ENCODE results near the gene LYSMD3.

Gene LYSMD3

GRCh38 chr5:90479611-90480385 lies 49.6 kb downstream of the LYSMD3 start:
- no peak for TF ChIP-seq CTCF (IDR thresholded peaks at IDR 0.05)

DNA sequence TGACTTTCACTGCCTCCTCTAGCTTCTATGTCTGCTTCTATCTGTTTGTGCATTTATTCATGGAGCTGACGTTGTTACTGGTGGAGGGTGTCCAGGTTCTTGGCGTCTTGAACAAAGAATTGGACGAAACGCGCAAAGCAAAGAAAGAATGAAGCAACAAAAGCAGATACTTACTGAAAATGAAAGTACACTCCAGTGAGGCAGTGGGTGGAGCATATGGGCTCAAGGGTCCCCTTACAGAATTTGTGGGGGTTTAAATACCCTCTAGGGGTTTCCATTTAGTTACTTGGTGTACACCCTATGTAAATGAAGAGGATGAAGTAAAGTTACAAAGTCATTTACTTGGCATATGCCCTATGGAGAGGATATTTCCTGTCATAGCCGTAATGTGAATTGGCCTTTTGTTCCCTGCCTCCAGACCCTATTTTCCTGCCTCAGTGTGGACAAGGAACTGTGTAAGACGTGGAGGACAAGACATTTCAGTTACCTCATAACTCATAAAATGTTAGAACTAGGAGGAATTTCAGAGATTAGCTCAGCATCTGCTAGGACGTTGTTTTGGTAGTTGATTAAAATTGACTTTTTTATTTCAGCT lies 51.7 kb downstream of the LYSMD3 start:
- no peak for TF ChIP-seq CTCF (IDR thresholded peaks at IDR 0.05)

DNA sequence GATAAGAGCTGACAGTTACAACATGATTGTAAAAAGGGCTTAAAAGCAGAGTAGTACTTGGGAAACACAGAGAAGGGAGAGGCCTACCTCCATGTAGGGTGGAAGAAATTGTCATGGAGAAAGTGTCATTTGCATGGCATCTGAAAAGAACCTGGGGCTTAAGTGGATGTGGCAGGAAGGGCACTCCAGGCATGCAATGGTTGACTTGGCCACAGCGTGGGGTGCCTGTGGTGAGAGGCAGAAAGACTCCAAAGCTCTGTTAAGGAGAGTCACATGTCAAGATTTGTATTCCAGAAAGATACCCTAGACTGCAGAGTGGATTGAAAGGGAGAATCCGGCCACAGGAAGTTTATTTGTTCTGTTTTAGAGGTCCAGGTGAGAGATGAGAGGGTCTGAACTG lies 52.3 kb downstream of the LYSMD3 start:
- TF ChIP-seq CTCF (IDR thresholded peaks at IDR 0.05): no peak

GRCh38 chr5:90476391-90476790 lies 53.0 kb downstream of the LYSMD3 start:
- no peak for TF ChIP-seq CTCF (IDR thresholded peaks at IDR 0.05)

DNA sequence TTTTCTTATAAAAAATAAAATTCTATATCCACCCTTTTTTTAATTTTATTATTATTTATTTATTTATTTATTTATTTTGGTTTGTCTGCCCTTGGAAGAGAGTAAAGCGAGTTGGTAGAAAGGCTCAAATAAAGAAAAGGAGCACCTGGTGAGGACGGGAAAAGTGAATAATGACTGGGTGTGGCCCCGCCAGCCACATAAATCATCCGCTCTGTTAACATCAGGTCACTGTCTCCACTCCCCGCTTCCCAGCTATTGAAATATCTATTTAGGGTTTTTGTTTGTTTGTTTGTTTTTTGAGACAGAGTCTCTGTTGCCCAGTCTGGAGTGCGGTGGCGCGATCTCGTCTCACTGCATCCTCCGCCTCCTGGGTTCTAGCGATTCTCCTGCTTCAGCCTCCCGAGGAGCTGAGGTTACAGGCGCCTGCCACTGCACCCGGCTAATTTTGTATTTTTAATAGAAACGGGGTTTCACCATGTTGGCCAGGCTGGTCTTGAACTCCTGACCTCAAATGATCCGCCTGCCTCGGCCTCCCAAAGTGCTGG lies 53.9 kb downstream of the LYSMD3 start:
- no peak for TF ChIP-seq CTCF (IDR thresholded peaks at IDR 0.05)

DNA sequence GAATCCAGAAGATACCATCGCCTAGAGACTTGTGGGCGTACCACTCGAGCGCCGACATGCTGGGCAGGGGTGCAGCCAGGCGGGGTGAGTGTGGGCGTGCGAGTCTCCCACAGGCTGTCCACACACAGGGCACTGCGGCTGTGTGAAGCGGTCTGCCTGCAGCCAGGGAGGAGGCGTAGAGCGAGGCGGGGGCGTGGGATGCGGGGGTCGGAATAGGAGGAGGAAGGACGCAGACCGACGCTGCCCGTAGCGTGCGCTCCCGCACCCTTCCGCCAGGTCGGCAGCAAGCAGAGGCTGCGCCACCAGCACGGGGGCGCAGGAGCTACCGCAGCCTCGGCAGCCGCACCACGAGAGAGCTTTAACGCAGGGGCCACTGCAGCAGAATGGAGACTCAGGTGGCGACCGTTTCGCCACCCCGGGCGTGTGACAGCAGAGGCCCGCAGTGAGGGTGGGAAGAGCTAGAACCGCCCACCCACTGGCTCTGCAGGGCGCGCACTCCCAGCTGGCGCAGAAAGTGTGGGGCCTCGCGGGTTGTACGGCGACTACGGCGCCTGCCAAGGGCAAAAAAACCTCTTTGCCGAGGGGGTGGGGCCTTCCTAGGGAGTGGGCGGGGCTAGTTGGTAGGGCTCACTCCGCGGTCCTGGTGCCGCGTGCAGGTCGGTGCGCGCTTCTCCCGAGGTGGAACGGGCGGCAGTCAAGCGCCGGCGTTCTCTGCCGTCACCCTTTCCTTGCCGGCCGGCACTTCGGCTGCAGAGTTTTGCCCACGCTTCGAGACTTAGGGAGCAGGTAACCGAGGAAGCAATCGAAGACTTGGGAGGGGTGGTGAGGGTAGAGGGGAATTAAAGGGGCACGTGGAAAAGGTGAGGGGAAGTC lies 54.9 kb downstream of the LYSMD3 start, which contains the start of the genes MBLAC2 and POLR3G:
TSS of gene MBLAC2 (minus strand) at position 537 of the 873 bp plus-strand sequence. CDS start at position 58, 479 bp downstream.
TSS of gene POLR3G (plus strand) at position 630 of the 873 bp plus-strand sequence. CDS start 10,704 bp downstream, outside the sequence.
- TF ChIP-seq CTCF (IDR thresholded peaks at IDR 0.05): peak; percentile 33; the same call in 1 of the 2 replicates

All from LNCAP (cell line).